T-helper 2 cell treated with Interferon-gamma antibody and Interleukin-4, amounts not matched to agents 100 ng/mL and 5 ng/mL, for 36 hours (primary cell): ENCODE results near the gene RNF13. TPM values are rescaled to one million over a fixed set of nuclear protein-coding genes. Genes with fewer than 3 reads are reported as not detected.
"Not testable (repeated sequence)": the region's sequence is repeated elsewhere in the genome, so short reads cannot be mapped to it uniquely, and the experiment has no call there.

Experiments used
- intact Hi-C: fragments of 100-400 bp; cut with micrococcal nuclease; formaldehyde crosslinking; loops from one replicate; pipeline ENCODE4 v1.15.1; 2023
- total RNA-seq: library from RNA; stranded (reverse); gene quantifications from 2 replicates; pipeline ENCODE4 v1.2.3, GENCODE V29; 2022

The RNF13 gene
- total RNA-seq, 1 donor from 2014 or later = 41.2 TPM

DNA sequence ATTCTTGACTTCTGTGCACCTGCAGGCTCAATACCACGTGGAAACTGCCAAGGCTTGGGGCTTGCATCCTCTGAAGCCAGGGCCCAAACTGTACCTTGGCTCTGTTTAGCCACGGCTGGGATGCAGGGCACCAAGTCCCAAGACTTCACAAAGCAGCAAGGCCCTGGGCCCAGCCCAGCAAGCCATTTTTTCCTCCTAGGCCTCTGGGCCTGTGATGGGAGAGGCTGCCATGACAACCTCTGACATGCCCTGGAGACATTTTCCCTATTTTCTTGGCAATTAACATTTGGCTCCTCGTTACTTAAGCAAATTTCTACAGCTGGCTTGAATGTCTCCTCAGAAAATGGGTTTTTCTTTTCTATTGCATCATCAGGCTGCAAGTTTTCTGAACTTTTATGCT, 25.5 kb downstream of the RNF13 start:
- intact Hi-C loops = not testable (repeated sequence)

- intact Hi-C loops = not testable (repeated sequence)
These were observed 26.5 kb downstream of the RNF13 start for GRCh38 chr3:149839469-149839868.

DNA sequence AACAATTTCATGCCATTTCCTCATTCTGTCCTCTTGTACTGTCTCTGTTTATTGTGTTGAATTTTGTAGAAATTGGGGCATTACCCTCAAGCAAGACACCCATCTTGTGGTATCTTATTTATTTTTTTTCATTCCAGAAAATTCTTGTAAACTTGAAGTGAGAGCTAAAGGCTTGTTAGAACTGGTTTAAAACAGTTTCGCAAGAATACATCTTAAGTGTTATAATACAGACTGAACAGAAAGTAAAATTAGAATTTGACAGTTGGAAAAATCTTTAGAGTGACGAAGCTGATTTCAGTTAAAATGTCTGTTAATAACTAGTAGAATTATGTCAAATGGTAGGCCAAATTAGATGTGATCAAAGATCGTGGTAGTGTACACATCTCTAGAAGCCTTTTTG, 26.9 kb downstream of the RNF13 start:
- intact Hi-C loops = no loop called here

- intact Hi-C loops = no loop called here
These were observed 30.5 kb downstream of the RNF13 start for GRCh38 chr3:149843502-149843901.

DNA sequence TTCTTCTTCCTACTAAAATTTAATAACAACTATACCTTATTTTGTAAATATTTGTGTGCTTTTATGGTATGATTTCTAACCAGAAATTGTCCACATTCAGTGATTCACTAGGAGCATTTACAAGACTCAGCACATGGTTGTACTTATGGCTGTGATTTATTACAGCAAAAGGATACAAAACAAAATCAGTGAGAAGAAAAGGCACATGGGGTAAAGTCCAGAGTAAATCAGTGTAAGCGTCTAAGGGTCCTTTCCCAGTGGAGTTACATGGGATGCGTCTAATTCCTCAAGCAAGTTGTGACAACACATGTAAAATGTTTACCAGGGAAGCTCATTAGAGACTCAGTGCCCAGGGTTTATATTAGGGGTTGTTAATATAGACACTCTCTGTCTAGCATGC, 31.1 kb downstream of the RNF13 start:
- intact Hi-C loops = no loop called here

GRCh38 chr3:149845570-149846244, 32.7 kb downstream of the RNF13 start:
- intact Hi-C loops = no loop called here

- intact Hi-C loops = no loop called here
These were observed 35.2 kb downstream of the RNF13 start for GRCh38 chr3:149848238-149848637.

GRCh38 chr3:149848688-149849087, 35.7 kb downstream of the RNF13 start:
- intact Hi-C loops = no loop called here

DNA sequence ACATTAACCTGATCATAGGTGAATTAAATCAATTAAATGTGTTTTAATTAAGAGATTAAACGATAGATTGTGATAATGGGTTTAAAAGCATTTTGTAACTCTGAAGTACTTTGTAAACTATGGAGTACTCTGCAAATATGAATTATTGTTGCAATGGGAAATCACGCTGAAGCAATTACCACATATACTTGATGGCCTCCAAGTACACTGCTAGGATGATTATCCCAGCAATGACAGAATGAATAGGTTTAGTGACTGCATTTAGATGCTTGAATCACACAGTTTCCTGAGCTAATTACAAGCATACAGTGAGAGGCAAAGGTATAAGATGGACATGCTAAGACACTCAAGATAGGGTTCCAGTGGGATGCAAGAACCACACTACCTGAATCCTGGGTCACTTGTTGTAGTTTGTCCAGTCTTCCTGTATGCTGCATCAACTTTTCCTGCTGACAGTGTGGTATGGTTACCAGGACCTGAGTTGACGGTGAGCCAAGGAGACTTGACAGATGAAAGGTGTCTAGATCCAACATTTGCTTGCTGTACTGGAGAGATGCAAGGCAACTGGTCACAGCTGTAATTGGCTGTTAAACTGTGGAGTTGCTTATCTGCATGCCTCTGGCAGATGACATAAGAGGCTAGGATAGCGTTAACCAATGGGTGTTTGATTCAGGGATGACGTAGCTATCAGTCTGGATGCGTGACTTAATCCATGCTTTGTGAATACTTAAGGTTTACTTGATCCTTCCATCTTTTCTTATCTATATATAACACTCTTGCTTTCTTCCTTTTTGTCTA, 38.0 kb downstream of the RNF13 start:
- intact Hi-C loops = no loop called here

GRCh38 chr3:149858911-149859310, 45.9 kb downstream of the RNF13 start:
- intact Hi-C loops = no loop called here

- intact Hi-C loops = no loop called here
These were observed 47.9 kb downstream of the RNF13 start for GRCh38 chr3:149860881-149861280.

DNA sequence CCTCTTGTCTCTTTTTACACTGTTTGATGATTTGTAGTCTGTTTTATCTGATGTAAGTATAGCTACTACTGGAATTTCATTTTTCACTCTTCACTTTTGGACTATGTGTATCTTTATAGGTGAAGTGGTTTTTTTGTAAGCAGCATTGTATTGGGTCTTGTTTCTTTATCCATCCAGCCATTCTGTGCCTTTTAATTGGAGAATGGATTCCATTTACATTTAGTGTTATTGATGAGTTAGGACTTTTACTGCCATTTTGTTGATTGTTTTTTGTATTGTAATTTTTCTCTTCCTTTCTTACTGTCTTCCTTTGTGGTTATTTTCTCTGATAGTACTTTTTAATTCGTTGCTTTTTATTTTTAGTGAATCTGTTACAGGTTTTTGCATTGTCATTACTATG, 54.5 kb downstream of the RNF13 start:
- intact Hi-C loops = no loop called here

GRCh38 chr3:149871855-149872254, 58.8 kb downstream of the RNF13 start:
- intact Hi-C loops = no loop called here

- intact Hi-C loops = no loop called here
These were observed 59.6 kb downstream of the RNF13 start for GRCh38 chr3:149872589-149872988.

GRCh38 chr3:149877668-149878067, 64.7 kb downstream of the RNF13 start:
- intact Hi-C loops = no loop called here

DNA sequence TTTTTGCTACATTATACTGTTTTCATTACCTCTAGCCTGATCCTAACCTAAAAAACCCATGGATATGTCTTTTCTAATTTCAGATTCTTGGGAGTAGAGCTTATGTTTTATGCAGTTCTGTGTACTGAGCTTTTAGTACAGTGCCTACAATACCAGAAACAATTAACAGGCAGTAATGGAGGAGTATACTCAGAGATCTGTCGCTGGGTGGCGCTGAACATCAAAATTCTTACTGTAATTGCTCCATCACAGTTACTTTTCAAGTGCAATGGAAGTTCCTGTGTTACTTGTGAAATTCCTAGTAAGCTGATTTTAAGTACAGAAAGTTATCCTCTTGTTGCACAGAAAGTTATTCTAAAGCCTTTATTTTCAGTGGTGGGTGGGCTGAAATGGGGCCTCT, 66.9 kb downstream of the RNF13 start:
- intact Hi-C loops = no loop called here

DNA sequence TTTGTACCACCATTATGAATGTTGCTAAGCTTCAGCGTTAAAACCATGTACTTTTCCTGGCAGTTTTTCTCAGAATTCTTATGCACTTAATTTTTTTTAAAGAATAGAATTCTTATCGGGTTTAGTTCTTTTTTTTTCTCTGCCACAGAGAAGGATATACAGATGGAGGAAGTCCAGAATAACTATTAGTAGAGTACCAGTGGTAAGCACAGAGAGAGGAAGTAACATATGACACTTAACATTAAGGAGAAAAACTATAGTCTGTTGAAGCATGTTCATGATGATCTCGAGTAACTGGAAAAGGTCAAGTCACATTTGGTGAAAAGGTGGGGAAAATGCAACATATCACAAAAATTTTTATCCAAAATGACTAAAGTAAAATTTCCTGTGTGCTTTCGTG, 68.9 kb downstream of the RNF13 start:
- intact Hi-C loops = no loop called here

GRCh38 chr3:149883134-149883533, 70.1 kb downstream of the RNF13 start:
- intact Hi-C loops = no loop called here

GRCh38 chr3:149883860-149884259, 70.8 kb downstream of the RNF13 start:
- intact Hi-C loops = not testable (repeated sequence)

DNA sequence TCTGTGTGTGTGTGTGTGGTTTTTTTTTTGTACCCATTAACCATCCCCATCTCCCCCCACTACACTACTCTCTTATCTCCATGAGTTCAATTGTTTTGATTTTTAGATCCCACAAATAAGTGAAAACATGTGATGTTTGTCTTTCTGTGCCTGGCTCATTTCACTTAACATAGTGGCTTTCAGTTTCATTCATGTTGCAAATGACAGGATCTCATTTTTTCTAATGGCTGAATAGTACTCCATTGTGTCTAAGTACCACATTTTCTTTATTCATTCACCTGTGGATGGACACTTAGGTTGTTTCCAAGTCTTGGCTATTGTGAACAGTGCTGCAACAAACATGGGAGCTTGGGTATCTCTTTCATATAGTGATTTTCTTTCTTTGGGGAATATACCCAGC, 71.8 kb downstream of the RNF13 start:
- intact Hi-C loops = not testable (repeated sequence)

DNA sequence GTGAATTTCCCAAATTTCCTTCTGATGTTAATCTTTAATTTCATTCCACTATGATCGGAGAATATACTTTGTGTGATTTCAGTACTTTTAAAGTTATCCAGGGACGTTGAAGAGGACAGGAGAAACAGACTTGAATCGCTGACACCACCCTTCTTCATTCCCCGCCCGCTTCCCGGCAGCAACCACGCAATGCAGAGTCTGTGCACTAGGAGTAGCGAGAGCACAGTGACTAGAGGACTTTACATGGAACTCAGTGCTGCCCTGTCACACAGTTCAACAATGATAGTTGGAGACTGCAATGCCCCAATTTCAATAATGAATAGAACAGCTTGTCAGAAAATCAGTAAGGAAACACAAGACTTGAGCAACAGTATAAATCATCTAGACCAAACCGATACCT, 73.9 kb downstream of the RNF13 start:
- intact Hi-C loops = no loop called here

DNA sequence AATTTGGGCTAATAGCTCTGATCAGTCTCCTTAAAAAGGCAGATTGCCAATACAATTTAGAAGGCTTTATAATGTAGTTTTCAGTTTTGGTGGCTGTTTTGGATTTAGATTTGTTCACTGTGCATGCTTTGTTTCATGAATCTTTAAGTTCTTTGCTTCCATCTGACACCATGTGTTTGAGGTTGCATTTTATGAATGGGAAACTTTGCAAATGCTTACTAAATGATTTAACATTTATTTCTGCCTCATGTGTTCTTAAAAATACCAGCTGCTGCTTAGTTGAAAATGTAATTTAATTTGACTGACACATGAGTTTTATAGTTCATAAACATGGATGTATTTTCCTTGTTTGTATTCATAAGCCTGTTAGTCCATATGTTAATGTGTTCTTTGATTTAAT, 78.6 kb downstream of the RNF13 start:
- intact Hi-C loops = no loop called here

GRCh38 chr3:149892371-149892770, 79.4 kb downstream of the RNF13 start:
- intact Hi-C loops = no loop called here
